GM21737 (cell line): ENCODE data around the gene KAT8.

ENCODE experiments used
- ATAC-seq: cut with Tn5 transposase; IDR thresholded peaks from one replicate; pipeline ENCODE4 v1.9.1; 2021; ENCODE audit warnings: mild to moderate bottlenecking, moderate library complexity; ENCODE audit not compliant: unreplicated experiment

The KAT8 gene

DNA sequence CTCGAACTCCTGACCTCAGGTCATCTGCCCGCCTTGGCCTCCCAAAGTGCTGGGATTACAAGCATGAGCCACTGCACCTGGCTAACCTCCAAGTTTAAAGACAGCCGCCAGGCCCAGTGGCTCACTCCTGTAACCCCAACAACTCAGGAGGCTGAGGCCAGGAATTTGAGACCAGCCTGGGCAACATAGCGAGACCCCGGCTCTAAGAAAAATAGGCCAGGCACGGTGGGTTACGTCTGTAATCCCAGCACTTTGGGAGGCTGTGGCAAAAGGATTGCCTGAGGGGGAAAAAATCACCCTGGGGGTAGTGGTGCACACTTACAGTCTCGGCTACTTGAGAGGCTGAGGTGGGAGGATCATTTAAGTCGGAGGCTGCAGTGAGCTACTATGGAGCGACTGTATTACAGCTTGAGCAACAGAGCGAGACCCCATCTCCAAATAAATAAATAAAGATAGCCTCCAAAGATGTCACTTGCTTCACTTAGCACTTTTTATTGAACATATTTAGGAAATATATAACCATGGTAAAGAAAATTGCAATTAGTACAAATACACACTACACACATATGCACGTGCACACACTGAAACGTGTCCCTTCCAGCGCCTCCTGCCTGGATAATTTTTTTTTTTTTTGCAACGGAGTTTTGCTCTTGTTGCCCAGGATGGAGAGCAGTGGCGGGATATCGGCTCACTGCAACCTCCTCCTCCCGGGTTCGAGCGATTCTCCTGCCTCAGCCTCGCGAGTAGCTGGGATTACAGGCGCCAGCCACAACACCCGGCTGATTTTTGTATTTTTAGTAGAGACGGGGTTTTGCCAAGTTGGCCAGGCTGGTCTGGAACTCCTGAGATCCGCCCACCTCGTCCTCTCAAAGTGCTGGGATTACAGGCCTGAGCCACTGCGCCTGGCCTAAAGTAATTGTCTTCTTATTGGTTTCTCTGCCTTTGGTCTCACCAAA, 10.7 kb upstream of the KAT8 start:
- ATAC-seq, result no peak

GRCh38 chr16:31107465-31107867, 10.0 kb upstream of the KAT8 start:
- peak; percentile 41 for ATAC-seq

- peak; percentile 82 for ATAC-seq
Observed at GRCh38 chr16:31108035-31108793, 9.2 kb upstream of the KAT8 start, which contains the start of gene BCKDK. BCKDK (plus strand) TSS chr16:31108386; CDS start chr16:31109224, 838 bp downstream.

DNA sequence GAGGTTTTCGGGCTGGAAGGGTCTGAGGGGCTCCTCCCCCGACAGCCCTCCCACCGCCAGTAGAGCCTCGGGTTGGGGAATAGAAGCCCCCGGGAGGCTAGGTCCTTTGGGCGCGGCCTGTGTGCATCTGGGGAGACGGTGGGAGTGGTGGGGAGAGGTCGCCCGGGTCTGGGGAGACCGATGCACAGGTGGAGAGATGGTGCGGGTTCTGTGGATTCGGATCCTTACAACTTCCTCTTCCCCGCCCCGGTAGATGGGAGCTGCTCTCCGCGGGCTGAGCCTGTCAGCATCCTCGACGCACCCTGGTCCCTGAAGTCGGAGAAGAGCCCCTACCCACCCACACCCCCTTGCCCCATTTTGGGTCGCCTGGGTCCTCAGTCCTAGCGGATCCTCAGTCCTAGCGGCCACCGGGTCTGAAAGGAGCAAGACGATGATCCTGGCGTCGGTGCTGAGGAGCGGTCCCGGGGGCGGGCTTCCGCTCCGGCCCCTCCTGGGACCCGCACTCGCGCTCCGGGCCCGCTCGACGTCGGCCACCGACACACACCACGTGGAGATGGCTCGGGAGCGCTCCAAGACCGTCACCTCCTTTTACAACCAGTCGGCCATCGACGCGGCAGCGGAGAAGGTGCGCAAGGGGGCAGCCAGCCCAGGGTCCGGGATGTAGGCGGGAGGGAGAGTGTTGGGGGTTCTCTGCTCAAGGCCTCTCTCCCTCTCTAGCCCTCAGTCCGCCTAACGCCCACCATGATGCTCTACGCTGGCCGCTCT, 8.5 kb upstream of the KAT8 start:
- no peak for ATAC-seq

DNA sequence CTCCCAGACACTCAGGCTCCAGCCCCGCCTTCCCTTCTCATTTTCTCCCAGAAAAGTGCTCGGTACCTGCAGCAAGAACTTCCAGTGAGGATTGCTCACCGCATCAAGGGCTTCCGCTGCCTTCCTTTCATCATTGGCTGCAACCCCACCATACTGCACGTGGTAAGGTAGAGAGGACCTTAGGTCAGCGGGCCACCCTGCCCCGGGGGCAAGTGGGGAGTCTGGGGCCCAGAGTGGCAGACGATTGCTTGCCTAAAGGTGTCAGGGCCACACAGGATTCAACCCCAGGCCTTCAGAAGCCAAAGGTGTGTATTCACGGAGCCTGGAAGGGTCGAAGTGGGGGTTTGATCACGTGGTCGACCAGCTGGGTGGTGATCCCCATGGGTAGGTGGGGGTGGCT, 7.8 kb upstream of the KAT8 start:
- ATAC-seq, result no peak

DNA sequence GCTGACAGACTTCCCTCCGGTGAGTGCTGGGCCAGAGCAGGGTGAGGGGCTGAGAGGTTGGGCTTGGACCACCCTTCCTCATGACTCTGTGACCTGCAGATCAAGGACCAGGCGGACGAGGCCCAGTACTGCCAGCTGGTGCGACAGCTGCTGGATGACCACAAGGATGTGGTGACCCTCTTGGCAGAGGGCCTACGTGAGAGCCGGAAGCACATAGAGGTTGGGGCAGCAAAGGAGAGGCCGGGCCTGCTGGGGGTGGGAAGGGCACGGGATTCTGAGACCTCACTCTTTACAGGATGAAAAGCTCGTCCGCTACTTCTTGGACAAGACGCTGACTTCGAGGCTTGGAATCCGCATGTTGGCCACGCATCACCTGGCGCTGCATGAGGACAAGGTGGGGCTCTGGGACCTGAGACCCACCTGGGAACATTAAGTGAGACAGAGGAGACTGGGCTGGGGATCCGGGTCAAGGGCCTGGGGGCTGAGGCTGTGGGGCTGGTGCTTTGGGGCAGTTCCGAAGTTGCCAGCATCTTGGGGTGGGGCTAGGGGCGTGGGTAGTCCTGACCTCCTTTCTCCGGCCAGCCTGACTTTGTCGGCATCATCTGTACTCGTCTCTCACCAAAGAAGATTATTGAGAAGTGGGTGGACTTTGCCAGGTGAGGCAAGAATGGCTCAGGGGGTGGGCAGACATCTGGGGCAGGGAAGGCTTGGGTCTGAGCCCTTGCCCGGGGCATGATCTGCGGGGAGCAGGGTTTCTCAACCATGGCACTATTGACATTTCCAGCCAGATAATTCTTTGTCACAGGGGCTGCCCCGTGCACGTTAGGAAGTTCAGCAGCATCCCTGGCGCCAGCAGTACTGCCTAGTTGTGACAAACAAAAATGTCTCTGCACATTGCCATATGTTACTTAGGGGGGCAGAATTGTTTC, 7.1 kb upstream of the KAT8 start:
- no peak for ATAC-seq

- no peak for ATAC-seq
Observed at GRCh38 chr16:31111881-31112466, 5.5 kb upstream of the KAT8 start.

DNA sequence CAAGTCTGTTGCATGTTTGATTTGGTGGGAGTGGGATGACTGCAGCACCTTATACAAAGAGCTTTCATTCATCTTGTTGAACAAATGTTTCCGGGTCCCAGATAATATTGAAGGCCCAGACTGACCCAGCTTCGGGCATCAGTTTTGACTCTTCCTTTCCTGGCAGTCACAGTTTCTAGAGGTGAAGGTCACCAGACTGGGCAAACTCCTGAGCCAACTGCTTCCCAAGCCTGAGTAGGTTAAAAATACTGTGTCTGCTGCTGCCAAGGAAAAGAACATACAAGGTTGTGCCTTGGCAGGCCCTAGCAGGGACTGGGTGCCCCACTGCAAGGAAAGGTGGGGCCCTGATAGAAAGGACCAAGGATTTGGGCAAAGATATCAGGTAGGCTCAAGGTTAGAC, 4.8 kb upstream of the KAT8 start:
- ATAC-seq, result no peak

- no peak for ATAC-seq
Observed at GRCh38 chr16:31113121-31114120, 4.0 kb upstream of the KAT8 start.

DNA sequence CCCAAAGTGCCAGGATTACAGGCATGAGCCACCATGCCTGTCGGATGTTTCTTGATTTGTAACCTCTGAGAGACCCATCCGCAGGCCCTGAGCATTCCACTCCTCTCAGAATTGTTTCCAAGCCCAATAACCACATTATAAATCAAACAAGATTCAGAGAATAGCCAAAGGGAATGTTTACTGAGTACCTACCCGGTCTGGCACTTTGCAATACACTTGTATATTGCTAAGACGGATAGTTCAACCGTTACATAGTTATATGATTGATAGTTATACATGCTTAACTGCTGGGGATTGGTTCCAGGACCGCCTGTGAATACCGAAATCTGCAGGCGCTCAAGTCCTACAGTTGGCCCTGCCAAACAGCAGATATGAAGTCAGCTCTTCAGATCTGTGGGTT, 3.0 kb upstream of the KAT8 start:
- no peak for ATAC-seq

- ATAC-seq, result no peak
Observed at GRCh38 chr16:31118223-31119155, 1.0 kb downstream of the KAT8 start.

GRCh38 chr16:31120129-31120528, 2.7 kb downstream of the KAT8 start:
- no peak for ATAC-seq

DNA sequence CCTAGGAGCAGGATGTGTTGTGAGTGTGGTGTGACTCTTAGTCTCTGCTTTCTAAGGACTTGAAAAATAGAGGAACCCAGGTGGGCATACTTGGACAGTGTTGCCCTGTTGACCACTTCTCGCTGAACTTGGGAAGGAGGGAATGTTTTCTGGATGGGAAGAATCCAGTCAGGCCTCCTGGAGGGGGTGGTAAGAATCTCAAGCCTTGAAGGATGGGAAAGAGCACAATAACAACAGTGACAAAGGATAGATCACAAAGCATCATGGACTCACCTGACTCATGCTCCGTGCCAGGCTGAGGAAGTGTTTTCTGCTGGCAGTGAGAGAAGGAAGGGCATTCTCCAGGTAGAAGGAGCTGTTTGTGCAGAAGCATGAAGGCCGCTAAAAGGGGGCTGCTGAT, 8.4 kb downstream of the KAT8 start:
- ATAC-seq, result no peak

DNA sequence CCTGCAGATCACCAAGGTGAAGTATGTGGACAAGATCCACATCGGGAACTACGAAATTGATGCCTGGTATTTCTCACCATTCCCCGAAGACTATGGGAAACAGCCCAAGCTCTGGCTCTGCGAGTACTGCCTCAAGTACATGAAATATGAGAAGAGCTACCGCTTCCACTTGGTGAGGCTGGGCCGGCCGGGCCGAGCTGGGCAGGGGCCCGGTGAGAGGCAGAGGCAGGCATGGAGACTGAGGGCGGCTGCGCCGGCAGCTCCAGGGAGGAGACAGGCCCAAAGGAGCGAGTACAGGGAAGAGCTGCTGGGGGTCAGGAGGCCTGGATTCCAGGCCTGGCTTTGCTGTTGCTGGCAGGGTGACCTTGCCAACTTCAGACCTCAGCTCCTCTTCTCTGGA, 9.7 kb downstream of the KAT8 start:
- ATAC-seq, result no peak

DNA sequence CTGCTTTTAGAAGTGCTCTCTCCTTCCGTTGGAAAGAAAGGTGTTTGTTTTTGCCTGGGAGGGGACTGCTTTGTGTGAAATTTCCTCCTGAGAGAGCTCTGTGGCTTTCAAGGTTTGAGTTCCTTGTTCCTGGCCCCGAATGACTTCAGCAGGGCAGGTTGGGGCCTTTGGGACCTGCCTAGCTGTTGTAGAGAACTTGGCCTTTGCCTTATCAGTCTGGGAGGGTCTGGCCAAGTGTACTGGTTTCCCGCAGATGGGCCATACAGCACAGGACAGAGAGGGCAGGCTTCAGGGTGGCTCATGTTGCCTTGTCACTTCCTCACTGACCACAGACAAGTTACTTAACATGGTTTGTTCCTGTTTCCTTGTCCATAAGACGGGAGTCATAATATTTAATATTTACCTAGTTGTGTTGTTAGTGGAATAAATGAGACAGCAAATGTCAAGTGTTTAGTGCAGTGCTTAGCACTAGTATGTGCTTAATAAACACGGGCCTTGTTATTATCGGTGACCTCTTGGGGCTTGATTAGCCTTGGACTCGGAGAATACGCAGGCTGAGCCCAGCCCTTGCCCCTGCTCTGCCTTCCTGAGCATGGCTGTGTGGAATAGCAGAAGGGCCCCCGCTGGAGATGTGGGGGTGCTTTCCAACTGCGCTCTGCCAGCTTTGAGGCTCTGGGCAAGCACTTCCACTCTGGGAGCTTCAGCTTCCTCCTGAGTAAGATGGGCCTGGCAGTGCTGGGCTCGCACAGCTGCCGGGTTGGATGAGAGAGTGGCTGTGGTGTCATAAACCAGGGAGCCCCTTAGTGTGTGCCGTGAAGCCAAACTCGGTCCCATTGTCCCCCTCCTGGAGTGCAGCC, 11.5 kb downstream of the KAT8 start:
- no peak for ATAC-seq

DNA sequence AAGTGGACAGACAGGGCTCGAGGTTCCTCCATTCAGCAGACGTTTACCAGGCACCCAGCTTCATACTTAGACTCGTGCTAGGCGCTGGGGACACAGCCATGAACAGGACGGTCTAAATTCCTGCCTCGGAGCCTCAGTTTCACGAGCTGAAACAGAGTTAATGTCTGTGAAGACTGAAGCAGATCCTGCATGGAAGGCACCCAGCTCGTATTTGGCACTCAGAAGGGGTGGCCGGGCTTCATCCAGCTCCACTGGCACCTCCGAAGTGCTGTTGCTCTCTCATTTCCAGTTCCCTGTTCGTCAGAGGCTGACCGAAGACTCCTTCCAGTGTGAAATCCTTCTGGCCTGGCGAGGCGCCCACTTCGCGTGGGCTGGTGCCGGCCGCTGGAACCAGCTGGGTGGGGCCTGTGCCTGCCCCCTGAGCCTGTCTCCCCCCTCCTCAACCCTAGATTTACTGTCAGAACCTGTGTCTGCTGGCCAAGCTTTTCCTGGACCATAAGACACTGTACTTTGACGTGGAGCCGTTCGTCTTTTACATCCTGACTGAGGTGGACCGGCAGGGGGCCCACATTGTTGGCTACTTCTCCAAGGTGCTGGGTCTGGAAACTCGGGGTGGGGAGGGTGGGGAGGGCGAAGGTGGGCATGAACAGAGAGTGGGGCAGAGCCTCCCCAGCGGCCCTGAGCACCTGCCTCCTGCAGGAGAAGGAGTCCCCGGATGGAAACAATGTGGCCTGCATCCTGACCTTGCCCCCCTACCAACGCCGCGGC, 12.3 kb downstream of the KAT8 start:
- ATAC-seq, result no peak
